ENCODE measurements around the gene CXorf51A. TPM values are rescaled to one million over a fixed set of nuclear protein-coding genes. Genes with fewer than 3 reads are reported as not detected.
"Not testable (repeated sequence)": the region's sequence is repeated elsewhere in the genome, so short reads cannot be mapped to it uniquely, and the experiment has no call there.

Gene CXorf51A
- not detected in 2 replicates for total RNA-seq (2014; rRNA removed; shearing (Covaris generic); ENCODE audit: low replicate concordance)

DNA sequence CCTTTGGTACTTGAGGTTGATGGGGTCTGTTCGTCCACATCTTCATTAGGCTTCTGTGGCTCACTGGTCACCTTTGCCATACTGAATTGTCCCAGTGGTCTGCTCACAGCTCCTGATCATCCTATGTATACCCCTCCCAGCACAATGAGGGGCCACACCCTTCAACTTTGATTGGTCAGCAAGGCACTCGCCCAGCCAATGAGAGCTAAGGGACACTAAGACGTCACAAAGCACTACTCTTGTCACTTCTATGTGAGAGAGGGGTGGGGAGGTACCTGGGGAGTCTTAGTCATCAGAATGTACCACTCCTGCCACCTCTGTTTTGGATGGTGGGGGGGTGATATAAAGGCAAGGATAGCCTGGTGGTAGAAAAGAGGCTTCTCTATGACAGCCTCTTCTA, at the start of gene CXorf51A:
Gene CXorf51A, minus strand, starts transcription at position 101 of the 400 bp plus-strand sequence. Its CDS starts 21 bp downstream, at position 80.
- DNase-seq, H3K36me3 ChIP-seq, H3K27me3 ChIP-seq, H3K4me3 ChIP-seq, H3K9me3 ChIP-seq: not testable (repeated sequence)

DNA sequence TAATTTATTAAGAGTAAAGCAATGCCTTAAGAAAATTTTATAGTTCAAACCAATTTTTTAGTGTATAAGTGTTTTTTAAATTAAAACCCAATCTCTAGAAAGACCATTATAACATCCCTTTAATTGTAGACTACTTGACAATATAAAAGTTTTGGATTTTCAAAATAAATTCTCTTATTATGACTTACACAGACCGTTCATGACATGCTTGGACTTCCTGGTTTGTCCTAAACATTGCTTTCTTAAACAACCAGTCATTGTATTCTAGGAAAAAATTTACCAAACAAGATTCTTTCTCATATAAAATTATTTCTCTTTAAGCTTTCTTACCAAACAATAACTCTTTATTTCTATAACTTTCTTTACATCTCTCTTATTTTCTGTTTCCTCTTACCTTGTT, 49.0 kb upstream of the CXorf51A start:
- Histone ChIP-seq H3K9me3 (no peaks in the 10 kb centered on the region), H3K36me3 (no peaks in the 10 kb centered on the region), H3K27me3 (no peaks in the 10 kb centered on the region), H3K4me3 (no peak overlapping the region)
- DNase-seq: no peak

DNA sequence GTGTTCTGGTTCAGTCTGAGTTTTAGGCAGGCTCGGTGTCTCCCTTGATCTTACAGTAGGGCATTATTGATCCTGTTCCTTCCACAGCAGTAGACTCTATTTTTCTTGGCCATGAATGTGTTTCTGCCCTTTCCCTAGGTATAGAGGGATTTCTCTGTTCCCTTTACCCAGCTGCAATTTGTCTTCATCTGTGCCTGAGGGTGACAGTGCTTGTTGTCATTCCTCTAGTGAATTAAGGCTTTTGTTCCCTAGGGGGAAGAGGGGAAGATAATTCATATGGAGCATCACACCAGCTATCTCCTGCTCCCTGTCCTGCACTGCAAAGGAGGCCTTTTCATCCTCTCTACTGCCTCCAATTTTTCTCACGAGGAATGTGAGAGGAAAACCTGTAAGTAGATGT, 39.7 kb upstream of the CXorf51A start:
- DNase-seq: no peak
- Histone ChIP-seq H3K36me3 (no peaks in the 10 kb centered on the region), H3K27me3 (no peaks in the 10 kb centered on the region), H3K4me3 (no peak overlapping the region), H3K9me3 (no peaks in the 10 kb centered on the region)

DNA sequence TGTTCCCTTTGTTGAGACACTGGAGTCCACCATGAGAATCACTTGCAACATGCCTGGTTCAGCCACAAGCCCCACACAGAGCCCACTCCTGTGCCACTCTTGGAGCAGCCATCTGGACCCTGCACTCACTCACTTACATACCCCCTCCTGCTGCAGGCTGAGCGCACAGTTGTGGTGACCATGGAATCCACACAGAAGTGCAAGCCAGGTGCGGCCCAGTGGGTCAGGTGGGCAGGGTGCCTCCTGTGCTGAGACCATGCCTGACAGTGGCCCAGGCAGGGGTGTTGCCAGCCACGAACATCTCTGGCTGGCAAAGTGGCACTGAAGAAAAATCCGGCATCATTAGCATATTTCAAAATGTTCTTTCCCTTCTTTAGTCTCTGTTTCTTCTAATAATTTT, 17.4 kb upstream of the CXorf51A start:
- Histone ChIP-seq H3K9me3 (no peaks in the 10 kb centered on the region), H3K36me3 (no peaks in the 10 kb centered on the region), H3K4me3 (no peak overlapping the region), H3K27me3 (no peaks in the 10 kb centered on the region)
- no peak for DNase-seq

DNA sequence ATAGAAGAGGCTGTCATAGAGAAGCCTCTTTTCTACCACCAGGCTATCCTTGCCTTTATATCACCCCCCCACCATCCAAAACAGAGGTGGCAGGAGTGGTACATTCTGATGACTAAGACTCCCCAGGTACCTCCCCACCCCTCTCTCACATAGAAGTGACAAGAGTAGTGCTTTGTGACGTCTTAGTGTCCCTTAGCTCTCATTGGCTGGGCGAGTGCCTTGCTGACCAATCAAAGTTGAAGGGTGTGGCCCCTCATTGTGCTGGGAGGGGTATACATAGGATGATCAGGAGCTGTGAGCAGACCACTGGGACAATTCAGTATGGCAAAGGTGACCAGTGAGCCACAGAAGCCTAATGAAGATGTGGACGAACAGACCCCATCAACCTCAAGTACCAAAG, 5.1 kb downstream of the CXorf51A start, which contains the start of gene CXorf51B:
Gene CXorf51B, plus strand, starts transcription at position 301 of the 400 bp plus-strand sequence. Its CDS starts 21 bp downstream, at position 322.
- H3K36me3 ChIP-seq, DNase-seq, H3K9me3 ChIP-seq, H3K4me3 ChIP-seq, H3K27me3 ChIP-seq: not testable (repeated sequence)

Other genes starting within 250 kb of the CXorf51A start
- not detected in 2 replicates for gene CXorf51B, start 5.0 kb downstream of the CXorf51A start, total RNA-seq (2014; rRNA removed; shearing (Covaris generic); ENCODE audit: low replicate concordance)

Measured in MG63 (cell line).